ENCODE measurements around the gene ALOX5. TPM values are rescaled to one million over a fixed set of nuclear protein-coding genes. Genes with fewer than 3 reads are reported as not detected.

The ALOX5 gene
- total and polyA plus RNA-seq, 2 of the 4 experiments (the other 2 are of a cell fraction) = not detected

DNA sequence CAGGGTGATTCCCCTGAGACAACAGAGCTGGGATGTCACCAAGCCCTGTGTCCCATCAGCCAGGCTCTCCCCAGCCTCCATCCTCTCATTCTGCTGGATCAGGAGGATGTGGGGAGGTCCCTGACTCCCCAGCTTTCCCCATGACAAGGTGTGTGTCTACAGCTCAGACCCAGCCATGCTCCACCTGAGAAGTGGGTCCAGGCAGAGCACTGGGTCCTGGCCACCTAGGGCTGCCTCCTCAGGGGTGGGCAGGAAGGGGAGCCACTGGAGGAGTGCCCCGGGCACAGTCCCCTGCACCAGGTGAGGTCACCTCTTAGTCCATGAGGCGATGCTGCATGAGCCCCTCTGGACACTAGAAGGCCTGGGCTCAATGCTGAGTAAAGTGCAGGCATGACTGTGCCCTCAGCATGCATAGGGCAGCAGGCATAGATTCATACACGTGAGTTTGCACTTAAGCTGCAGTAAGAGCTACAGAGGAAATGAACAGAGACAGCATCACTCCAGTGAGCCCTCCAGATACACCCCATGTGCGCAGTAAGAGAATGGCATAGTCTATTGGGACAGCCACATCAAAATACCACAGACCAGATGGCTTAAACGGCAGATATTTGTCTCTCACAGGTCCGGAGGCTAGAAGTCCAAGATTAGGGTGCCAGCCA, 48.3 kb downstream of the ALOX5 start:
- Histone ChIP-seq H2AK5ac (ENCODE audit: low read depth, low read length) (no peak overlapping the region), H4K20me1 (ENCODE audit: insufficient read depth, low read length) (no peaks in the 10 kb centered on the region), H3K36me3 (ENCODE audit: control insufficient read depth, insufficient read depth, low read length) (no peaks in the 10 kb centered on the region), H3K14ac (replicated peaks; ENCODE audit: low read depth, low read length) (no peak overlapping the region), H4K8ac (ENCODE audit: low read depth in 2 of 2, low read length in 2 of 2) (no peak overlapping the region), H3K9me3 (ENCODE audit: control insufficient read depth, insufficient read depth, low read length) (no peaks in the 10 kb centered on the region), H2BK20ac (ENCODE audit: low read depth, low read length) (no peak overlapping the region), H2BK15ac (ENCODE audit: low read depth, low read length) (no peak overlapping the region), H3K18ac (ENCODE audit: low read depth, low read length) (no peak overlapping the region), H3K4ac (ENCODE audit: low read depth, low read length) (no peak overlapping the region), H3K4me1 (ENCODE audit: control insufficient read depth, insufficient read depth, low read length) (peaks cover 2% of the 10 kb centered on the region; the same call in 1 of the 2 replicates), H3K23ac (ENCODE audit: low read depth, low read length) (no peak overlapping the region), H3K4me3 (ENCODE audit: insufficient read depth, low read depth, low read length) (no peak overlapping the region), H4K5ac (ENCODE audit: low read depth, low read length) (no peak overlapping the region), H4K91ac (ENCODE audit: insufficient read depth, low read depth, low read length) (no peak overlapping the region), H2AK9ac (replicated peaks; ENCODE audit: low read depth, low read length, poor library complexity) (no peak overlapping the region), H2AFZ (replicated peaks; ENCODE audit: low read length, poor library complexity) (no peak overlapping the region), H3K27ac (ENCODE audit: insufficient read depth, low read length) (no peak overlapping the region), H3K9ac (ENCODE audit: low read depth, low read length) (no peak overlapping the region), H3K27me3 (ENCODE audit: control insufficient read depth, insufficient read depth, low read length) (peaks cover 61% of the 10 kb centered on the region), H3K4me2 (ENCODE audit: low read depth, low read length) (no peak overlapping the region), H3K56ac (ENCODE audit: extremely low read depth, insufficient read depth, low read length) (no peak overlapping the region), H2BK120ac (ENCODE audit: low read depth, low read length) (no peak overlapping the region), H3K79me1 (ENCODE audit: low read depth in 1 of 2, low read length in 2 of 2) (no peaks in the 10 kb centered on the region), H2BK5ac (ENCODE audit: low read depth, low read length, poor library complexity, severe bottlenecking) (no peak overlapping the region), H3K9me1 (ENCODE audit: insufficient read depth, low read length) (no peaks in the 10 kb centered on the region)
- 27% methylated on average over 1 of the region's 6 CpGs; no CpG with 5 or more reads in 1 of the 2 experiments for WGBS, 2 experiments (ENCODE audit: extremely low coverage in 2 of 2, insufficient read length in 1 of 2)
- POLR2A ChIA-PET (ENCODE audit: unreplicated experiment) = no interaction called here
- intact Hi-C loops (cut with micrococcal nuclease) (no loop called here), in situ Hi-C loops (cut with MboI; ENCODE audit: low sequenced_read_pairs) (no loop called here), dilution Hi-C loops (cut with HindIII; ENCODE audit: low sequenced_read_pairs, unreplicated experiment) (no loop called here)
- ATAC-seq (ENCODE audit: low read depth) (no peak), DNase-seq (no peak)
- CTCF ChIA-PET = no interaction called here
- TF ChIP-seq MAFK (IDR thresholded peaks at IDR 0.05; ENCODE audit: low read depth, low read length) = no peak
- TF ChIP-seq POLR2A (IDR thresholded peaks at IDR 0.05; ENCODE audit: low read depth, low read length) = no peak
- no peak for TF ChIP-seq NFE2L2 (IDR thresholded peaks at IDR 0.05; ENCODE audit: low read depth, low read length)
- TF ChIP-seq, protein P1, sequence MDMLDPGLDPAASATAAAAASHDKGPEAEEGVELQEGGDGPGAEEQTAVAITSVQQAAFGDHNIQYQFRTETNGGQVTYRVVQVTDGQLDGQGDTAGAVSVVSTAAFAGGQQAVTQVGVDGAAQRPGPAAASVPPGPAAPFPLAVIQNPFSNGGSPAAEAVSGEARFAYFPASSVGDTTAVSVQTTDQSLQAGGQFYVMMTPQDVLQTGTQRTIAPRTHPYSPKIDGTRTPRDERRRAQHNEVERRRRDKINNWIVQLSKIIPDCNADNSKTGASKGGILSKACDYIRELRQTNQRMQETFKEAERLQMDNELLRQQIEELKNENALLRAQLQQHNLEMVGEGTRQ (IDR thresholded peaks at IDR 0.05; ENCODE audit: low read depth, low read length) = no peak
- TF ChIP-seq FOS (IDR thresholded peaks at IDR 0.05; ENCODE audit: low read depth, low read length) = no peak
- TF ChIP-seq MXI1 (IDR thresholded peaks at IDR 0.05; ENCODE audit: borderline replicate concordance, low read depth, low read length) = no peak
- no peak for TF ChIP-seq SMC3 (IDR thresholded peaks at IDR 0.05; ENCODE audit: low read depth, low read length)
- no peak for TF ChIP-seq MAZ (IDR thresholded peaks at IDR 0.05; ENCODE audit: borderline replicate concordance, low read depth, low read length)
- no peak for TF ChIP-seq CEBPB (IDR thresholded peaks at IDR 0.05; ENCODE audit: low read depth, low read length)
- TF ChIP-seq CHD1 (IDR thresholded peaks at IDR 0.05; ENCODE audit: low read depth, low read length) = no peak
- TF ChIP-seq RFX5 (IDR thresholded peaks at IDR 0.05; ENCODE audit: low read depth, low read length) = no peak
- TF ChIP-seq RCOR1 (IDR thresholded peaks at IDR 0.05; ENCODE audit: insufficient replicate concordance, low read length) = no peak
- TF ChIP-seq BHLHE40 (IDR thresholded peaks at IDR 0.05; ENCODE audit: low read depth, low read length) = no peak
- TF ChIP-seq, protein P2, sequence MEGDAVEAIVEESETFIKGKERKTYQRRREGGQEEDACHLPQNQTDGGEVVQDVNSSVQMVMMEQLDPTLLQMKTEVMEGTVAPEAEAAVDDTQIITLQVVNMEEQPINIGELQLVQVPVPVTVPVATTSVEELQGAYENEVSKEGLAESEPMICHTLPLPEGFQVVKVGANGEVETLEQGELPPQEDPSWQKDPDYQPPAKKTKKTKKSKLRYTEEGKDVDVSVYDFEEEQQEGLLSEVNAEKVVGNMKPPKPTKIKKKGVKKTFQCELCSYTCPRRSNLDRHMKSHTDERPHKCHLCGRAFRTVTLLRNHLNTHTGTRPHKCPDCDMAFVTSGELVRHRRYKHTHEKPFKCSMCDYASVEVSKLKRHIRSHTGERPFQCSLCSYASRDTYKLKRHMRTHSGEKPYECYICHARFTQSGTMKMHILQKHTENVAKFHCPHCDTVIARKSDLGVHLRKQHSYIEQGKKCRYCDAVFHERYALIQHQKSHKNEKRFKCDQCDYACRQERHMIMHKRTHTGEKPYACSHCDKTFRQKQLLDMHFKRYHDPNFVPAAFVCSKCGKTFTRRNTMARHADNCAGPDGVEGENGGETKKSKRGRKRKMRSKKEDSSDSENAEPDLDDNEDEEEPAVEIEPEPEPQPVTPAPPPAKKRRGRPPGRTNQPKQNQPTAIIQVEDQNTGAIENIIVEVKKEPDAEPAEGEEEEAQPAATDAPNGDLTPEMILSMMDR (conservative IDR thresholded peaks at IDR 0.05; ENCODE audit: low read depth, low read length) = no peak
- TF ChIP-seq, protein P3, sequence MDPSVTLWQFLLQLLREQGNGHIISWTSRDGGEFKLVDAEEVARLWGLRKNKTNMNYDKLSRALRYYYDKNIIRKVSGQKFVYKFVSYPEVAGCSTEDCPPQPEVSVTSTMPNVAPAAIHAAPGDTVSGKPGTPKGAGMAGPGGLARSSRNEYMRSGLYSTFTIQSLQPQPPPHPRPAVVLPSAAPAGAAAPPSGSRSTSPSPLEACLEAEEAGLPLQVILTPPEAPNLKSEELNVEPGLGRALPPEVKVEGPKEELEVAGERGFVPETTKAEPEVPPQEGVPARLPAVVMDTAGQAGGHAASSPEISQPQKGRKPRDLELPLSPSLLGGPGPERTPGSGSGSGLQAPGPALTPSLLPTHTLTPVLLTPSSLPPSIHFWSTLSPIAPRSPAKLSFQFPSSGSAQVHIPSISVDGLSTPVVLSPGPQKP (IDR thresholded peaks at IDR 0.05; ENCODE audit: borderline replicate concordance, low read depth, low read length) = no peak
- no peak for TF ChIP-seq RAD21 (IDR thresholded peaks at IDR 0.05; ENCODE audit: low read length)
- no TSS peak for BruUV-seq (replicated peaks)

All from IMR-90 (cell line).